GM18508 (cell line): ENCODE measurements around the gene CHRNB4.
"Not testable (repeated sequence)": the region's sequence is repeated elsewhere in the genome, so short reads cannot be mapped to it uniquely, and the experiment has no call there.

ENCODE experiments used
- ATAC-seq: cut with Tn5 transposase; IDR thresholded peaks from one replicate; pipeline ENCODE4 v1.9.1; 2021; ENCODE audit warnings: moderate number of reproducible peaks; ENCODE audit not compliant: insufficient read depth, unreplicated experiment

CHRNB4 gene, protein sequence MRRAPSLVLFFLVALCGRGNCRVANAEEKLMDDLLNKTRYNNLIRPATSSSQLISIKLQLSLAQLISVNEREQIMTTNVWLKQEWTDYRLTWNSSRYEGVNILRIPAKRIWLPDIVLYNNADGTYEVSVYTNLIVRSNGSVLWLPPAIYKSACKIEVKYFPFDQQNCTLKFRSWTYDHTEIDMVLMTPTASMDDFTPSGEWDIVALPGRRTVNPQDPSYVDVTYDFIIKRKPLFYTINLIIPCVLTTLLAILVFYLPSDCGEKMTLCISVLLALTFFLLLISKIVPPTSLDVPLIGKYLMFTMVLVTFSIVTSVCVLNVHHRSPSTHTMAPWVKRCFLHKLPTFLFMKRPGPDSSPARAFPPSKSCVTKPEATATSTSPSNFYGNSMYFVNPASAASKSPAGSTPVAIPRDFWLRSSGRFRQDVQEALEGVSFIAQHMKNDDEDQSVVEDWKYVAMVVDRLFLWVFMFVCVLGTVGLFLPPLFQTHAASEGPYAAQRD

GRCh38 chr15:78641102-78641748 lies at the start of gene CHRNB4:
Gene CHRNB4, minus strand, starts transcription at chr15:78641210. Its CDS starts 77 bp downstream, at chr15:78641133.
- no peak for ATAC-seq

DNA sequence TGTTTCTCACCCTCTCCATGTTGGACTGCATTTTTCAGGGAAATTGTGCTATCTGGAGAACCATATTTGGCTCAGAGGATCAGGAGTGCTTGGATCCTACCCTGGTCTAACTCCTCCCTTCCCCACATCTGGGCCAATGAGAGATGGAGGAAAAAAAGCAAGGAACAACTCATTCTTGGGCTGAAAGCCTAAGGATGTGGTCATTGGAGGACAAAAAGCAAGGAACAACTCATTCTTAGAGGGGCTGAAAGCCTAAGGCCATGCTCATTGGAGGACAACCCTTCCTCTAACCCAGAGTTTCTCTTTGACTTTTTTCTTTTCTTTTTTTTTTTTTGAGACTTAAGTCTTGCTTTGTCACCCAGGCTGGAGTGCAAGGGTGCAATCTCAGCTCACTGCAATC lies 48.6 kb upstream of the CHRNB4 start:
- ATAC-seq = no peak

DNA sequence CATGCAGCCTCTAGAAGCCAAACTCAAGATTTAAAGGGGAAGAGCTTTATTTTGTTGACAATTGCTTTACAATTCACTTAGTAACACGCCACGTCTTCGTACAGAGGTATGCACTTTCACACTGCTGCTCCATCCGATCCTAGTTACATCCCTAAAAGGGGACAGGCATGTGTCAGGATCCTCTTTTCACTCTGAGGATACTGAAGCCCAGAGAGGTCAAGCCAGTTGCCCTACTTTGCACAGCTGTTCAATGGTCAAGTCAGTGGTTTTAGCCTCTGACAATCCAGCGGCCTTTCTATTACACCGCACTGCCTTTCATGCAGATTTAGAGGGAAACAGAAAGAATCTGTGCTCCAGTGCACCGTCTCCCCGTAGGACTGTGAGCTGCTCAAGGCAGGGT lies 44.9 kb upstream of the CHRNB4 start:
- ATAC-seq = no peak

- no peak for ATAC-seq
Measured at GRCh38 chr15:78685159-78685921, 44.3 kb upstream of the CHRNB4 start.

DNA sequence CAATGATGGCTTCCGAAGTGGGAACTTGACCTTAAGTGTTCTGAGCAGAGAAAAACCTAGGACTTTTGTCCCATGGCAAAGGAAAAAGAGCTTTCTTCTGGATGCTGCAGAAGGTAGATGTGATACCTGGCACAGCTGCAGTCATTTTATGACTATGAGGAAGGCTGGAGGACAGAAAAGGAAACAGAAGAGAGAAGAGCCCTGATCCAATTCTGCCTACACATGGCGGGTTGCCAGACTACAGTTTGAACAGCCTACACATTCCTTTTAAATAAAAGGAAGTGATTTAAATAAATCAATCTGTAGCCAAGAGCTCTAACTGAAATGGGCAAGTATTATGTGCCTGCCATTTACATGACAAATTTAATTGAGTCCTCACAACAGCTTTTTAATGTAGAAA lies 43.6 kb upstream of the CHRNB4 start:
- no peak for ATAC-seq

GRCh38 chr15:78683599-78683998 lies 42.6 kb upstream of the CHRNB4 start:
- not testable (repeated sequence) for ATAC-seq

DNA sequence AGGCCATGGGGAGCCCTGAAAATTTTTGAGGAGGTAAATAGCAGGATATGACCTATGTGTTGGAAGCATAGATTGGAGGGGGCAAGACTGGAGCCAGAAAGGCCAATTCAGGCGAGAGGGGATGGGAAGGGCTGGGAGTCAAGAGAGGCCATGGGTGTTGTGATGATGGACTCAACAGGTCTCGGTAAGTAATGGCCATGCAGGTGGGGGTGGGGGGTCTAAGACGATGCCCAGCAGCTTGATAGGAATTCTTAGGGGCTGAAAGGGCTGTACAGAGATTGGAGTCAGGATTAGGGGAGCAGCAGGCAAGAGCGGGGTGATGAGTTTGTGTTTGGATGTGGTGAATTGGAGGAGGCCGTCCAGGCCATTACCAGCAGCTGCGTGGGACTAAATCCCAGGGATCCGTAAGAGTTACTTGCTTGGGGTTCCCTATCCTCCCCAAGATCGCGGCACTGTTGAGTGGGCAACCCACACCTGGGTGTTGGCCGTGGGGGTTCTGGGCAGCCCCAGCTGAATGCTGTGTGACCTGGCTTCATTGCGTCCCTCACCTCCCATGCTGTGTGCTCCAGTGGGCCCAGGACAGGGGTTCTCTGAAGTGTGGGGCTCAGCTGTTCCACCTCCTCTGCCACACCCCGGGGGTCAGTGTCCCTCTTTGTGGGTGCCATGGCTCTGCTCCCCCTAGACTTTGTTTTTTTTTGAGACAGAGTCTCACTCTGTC lies 41.8 kb upstream of the CHRNB4 start:
- no peak for ATAC-seq

DNA sequence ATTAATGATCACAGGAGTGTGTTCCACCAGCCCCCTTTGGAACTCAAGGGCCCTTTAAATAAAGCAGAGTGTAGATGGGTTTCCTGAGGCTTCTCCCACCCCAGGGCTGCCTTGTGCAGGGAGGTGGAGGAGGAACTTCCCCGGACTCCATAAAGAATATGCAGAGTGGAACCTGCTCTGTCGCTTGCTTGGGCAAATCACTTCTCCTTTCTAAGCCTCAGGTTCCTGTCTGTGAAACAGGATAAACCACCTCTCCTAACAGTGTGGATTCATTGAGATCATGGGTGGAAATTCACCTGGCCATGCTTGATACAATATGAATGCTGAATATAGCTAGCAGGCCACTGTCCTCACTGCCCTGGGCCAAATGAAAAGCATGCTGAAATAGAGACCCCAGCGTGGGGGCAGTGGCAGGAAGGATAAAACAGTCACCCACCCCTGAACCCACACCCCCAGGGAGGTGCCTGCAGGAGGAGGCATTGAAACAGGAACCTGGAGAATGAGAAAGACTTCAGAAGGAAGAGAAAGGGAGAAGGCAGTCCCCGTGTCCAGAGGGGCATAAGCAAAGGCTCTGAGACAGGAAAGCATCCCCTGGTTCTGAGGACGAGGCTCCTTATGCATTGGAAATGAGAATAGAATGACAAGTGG lies 41.1 kb upstream of the CHRNB4 start:
- ATAC-seq = no peak

DNA sequence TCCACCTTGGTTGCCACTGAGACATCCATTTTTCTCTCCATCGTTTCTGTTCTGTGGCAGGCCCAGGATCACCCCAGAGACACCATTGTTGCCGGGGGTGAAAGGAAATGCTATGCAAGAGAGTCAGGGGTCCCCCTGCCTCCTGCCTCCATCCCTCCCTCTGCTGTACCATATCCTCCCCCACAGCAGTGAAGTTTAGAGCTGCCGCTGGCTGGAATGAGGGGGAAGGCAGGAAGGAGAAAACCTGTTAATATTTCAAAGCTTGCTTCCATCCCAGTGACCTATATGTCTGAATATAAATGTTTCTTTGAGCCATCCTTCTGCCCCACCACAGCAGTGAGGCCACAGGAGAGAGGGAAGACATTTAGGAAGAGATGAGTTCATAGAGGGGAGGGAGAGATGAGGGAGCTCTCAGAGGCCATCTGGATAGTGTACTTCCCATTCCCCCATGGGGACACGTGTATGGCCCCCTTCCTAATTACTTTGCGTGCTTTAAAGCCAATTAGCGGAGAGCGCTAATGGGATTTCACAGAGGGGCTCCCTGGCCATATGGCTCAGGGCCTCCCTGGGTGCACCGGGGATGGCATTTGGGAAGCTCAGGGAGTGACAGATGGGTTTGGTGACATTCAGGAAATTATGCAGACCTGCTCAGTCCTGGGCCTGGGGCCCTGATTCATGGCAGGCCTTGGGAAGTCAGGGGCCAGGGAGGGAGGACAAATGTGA lies 40.4 kb upstream of the CHRNB4 start:
- no peak for ATAC-seq

DNA sequence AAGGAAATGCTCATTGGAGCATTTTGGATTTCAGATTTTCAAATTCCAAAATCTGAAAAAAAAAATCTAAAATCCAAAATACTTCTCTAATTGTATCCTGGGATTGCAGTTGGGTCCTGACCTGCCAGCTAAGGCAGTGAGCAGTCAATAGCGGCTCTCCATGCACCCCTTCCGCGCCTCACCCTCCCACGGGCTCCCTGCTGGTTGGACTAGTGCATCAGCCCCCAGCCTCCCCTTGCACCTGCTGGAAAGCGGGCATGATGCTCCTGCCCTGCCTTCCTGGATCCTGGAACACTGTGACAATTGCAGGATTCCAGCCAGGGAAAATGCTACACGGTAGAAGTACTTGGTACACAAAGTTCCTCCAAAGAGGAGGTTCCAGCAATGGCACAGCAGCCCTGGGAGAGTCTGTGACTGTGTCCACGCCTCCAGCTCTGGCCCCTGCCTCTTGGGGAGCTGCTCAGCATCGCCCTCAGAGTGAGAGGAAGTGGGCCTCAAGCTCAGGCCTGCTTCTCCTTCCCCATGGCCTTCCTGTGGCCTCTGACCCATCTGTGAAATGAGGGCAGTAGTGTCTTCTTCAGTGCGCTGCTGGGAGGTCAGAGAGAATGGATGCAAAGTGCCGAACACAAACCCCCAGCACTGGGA lies 39.5 kb upstream of the CHRNB4 start:
- no peak for ATAC-seq

DNA sequence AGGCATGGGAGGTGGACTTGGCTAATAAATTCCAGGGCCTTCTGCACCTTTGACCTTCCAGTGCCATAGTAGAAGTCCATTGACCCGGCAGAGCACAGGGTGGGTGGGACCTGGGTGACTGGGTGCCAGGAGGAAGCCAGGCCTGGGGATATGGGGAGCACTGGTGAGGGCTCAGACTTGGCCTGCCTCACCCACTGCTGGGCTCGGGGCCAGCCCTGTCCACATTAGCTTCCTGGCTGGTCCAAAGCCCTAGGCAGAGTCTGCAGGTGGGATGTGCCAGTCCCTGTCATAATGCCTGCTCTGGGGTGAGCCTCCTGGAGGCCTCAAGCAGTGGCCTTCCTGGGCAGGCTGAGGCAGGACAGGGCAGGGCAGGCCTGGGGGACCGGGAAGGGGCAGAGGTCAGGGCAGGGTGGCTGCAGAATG lies 38.1 kb upstream of the CHRNB4 start:
- no peak for ATAC-seq

DNA sequence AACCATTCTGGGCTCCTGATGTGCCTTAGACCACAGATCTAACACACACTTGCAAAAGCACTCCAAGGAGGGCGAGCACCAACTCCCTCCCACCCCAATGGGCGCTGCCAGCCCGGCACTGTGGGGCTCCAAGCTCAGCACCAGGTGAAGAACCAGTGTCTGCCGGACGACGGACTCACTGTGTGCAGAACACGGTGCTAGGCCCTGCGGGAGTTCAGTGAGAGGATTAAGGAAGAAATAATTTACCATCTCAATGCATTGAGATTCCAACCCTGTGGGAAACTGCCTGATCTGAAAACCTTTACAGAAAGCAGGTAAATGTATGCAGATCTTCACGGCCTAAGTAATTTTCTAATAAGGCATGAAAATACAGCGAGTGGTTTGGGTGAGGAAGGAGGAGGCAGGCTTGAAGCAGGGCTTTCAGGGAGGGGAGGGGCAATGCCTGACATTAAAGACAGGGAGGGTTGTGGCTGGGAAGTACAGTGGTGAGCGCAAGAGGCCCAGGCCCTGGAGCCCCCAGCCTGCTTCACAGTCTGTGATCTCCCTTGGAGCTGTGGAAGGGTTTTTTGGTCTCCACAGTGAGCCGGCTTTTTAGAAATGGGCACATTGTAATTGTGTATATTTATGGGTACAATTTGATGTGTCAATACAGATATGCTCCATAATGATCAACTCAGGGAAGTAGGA lies 35.6 kb upstream of the CHRNB4 start:
- ATAC-seq = no peak

DNA sequence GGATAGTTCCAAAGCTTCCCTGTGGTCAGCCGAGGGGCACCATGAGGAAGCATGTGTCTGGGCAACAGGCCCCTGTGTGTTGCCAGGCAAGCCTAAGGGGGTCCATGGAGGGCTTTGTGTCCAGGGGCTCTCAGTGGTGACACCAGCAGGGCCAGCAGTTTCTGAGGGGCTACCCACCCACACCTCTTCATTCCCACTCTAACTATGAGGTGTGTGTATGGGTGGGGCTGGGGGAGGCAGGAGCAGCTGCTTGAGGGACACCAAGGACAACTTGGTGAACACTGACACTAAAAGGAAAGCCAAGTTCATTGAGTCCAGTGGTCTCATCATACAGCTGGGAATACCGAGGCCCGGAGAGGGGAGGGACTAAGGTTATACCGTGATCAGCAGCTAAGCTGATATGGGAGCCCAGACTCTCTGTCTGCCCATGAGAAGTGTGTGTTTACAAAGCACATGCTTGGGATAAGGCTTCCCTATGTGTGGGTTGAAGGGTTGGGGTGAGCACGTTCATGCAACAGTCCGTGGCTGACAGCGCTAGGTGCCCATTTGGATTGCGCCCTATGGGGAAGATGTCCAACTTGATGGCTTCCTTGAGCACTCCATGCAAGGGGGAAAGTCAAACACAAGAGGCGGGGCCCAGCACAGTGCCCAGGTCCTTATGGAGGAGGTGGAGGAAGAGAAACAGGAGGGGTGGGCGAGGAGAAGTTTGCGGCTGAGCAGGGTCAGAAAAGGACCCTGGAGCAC lies 34.8 kb upstream of the CHRNB4 start:
- ATAC-seq = no peak

- no peak for ATAC-seq
Measured at GRCh38 chr15:78675206-78675605, 34.2 kb upstream of the CHRNB4 start.

DNA sequence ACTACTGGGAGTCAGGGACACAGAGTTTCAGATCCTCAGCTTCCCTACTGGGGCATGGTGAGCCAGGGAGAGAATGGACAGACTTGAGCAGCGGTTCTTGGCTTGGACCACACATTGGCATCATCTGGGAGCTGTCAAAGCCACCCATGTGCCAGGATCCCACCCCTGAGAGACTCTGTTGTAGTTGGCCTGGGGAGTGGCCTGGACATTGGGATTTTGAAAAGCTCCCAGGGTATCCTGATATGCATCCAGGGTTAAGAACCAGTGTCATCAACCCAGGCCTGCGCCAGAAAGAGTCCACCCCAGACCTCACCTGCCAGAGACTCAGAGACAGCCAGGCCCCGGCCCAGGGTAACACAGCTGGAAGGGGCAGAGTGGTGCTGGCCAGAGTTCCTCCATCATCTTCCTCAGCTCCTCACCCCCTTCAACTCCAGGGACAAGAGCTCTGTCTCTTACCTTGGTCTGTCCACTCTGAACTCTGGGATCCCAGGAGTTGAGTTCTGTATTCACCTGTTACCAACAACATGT lies 33.0 kb upstream of the CHRNB4 start:
- ATAC-seq = no peak

- no peak for ATAC-seq
Measured at GRCh38 chr15:78673476-78673875, 32.5 kb upstream of the CHRNB4 start.

DNA sequence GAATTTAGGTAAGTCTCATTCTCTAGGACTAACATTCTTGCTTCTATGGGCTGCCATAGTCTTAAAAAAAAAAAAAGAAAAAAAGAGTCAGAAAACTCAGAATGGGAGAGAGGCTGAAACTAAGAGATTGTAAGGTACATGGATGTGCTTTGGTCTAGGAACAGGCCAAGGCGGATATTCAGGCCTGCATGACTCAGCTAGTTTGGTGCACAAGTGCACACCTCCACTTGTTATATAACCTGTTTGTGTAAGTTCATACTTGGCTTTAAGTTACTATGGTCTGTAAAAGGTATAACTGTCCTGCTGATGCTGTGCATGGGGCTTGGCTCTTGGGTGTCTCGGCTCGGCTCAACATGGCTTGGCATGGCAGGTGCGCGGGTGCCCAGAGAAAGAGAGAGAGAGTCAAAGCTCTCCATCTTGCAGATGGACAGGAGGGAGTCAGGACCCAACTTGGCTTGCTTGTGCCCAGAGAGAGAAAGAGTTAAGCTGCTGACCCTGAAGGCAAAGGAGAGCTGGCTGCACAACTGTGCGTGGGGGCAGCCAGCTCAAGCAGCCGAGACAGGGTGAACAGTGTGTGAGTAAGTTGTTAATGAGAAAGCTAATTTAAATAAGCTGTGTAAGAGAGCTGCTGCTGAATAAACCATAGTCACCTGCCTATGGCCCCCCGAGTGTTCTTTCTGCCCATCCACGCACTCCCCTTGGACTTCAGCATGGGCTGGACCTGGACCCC lies 31.4 kb upstream of the CHRNB4 start:
- ATAC-seq = no peak
